Central memory CD8-positive, alpha-beta T cell (primary cell): Measurements from ENCODE around the gene ZSCAN5B.
A peak's percentile ranks its signal among the peaks of the same experiment; 100 is the strongest.
"Not testable (repeated sequence)": the region's sequence is repeated elsewhere in the genome, so short reads cannot be mapped to it uniquely, and the experiment has no call there.

Experiments used
- ATAC-seq: fragments of 150-1000 bp; cut with Tn5 transposase; replicated peaks from 2 replicates; pipeline ENCODE4 v1.10.0; 2022; ENCODE audit warnings: mild to moderate bottlenecking, moderate FRiP score, moderate number of reproducible peaks; ENCODE audit not compliant: poor library complexity, severe bottlenecking; ENCODE audit errors: extremely low read depth
- DNase-seq, 2 donors: peaks; one replicate each; pipeline ENCODE4 v3.0.0; 2021; ENCODE audit warnings: low spot score in 2 of 2
- H3K27ac Mint-ChIP-seq: one replicate; pipeline ENCODE4 v1.8.0; 2022; ENCODE audit warnings: low read depth, mild to moderate bottlenecking, moderate library complexity, mixed read lengths
- H3K27me3 Mint-ChIP-seq: one replicate; pipeline ENCODE4 v1.8.0; 2022; ENCODE audit warnings: mixed read lengths
- H3K36me3 Mint-ChIP-seq: one replicate; pipeline ENCODE4 v1.8.0; 2022; ENCODE audit warnings: mild to moderate bottlenecking, moderate library complexity, mixed read lengths; ENCODE audit not compliant: insufficient read depth
- H3K4me1 Mint-ChIP-seq: one replicate; pipeline ENCODE4 v1.8.0; 2022; ENCODE audit warnings: mixed read lengths
- H3K4me3 Mint-ChIP-seq: one replicate; pipeline ENCODE4 v1.8.0; 2022; ENCODE audit warnings: mild to moderate bottlenecking, moderate library complexity, mixed read lengths
- H3K9me3 Mint-ChIP-seq: one replicate; pipeline ENCODE4 v1.8.0; 2022; ENCODE audit warnings: mixed read lengths

The ZSCAN5B gene

GRCh38 chr19:56197646-56198045 is at the start of gene ZSCAN5B:
TSS of gene ZSCAN5B (minus strand) at chr19:56197783. CDS start at chr19:56193052, 4,731 bp downstream.
- H3K27ac Mint-ChIP-seq, DNase-seq, H3K4me1 Mint-ChIP-seq, H3K9me3 Mint-ChIP-seq, H3K36me3 Mint-ChIP-seq, H3K4me3 Mint-ChIP-seq, ATAC-seq: not testable (repeated sequence)
- H3K27me3 Mint-ChIP-seq: peaks cover 47% of the 10 kb centered on the region

- not testable (repeated sequence) for H3K27ac Mint-ChIP-seq, H3K27me3 Mint-ChIP-seq, H3K36me3 Mint-ChIP-seq, DNase-seq, H3K4me3 Mint-ChIP-seq, ATAC-seq, H3K4me1 Mint-ChIP-seq, H3K9me3 Mint-ChIP-seq
These were observed 48.2 kb upstream of the ZSCAN5B start for GRCh38 chr19:56245764-56246163.

- ATAC-seq (no peak), DNase-seq (no peak)
- no peaks in the 10 kb centered on the region for H3K36me3 Mint-ChIP-seq
- no peak overlapping the region for H3K4me3 Mint-ChIP-seq
- H3K4me1 Mint-ChIP-seq: no peaks in the 10 kb centered on the region
- no peaks in the 10 kb centered on the region for H3K27me3 Mint-ChIP-seq
- peak overlapping the region; percentile 20 for H3K27ac Mint-ChIP-seq
- H3K9me3 Mint-ChIP-seq: no peaks in the 10 kb centered on the region
These were observed 47.6 kb upstream of the ZSCAN5B start for GRCh38 chr19:56245121-56245740.

DNA sequence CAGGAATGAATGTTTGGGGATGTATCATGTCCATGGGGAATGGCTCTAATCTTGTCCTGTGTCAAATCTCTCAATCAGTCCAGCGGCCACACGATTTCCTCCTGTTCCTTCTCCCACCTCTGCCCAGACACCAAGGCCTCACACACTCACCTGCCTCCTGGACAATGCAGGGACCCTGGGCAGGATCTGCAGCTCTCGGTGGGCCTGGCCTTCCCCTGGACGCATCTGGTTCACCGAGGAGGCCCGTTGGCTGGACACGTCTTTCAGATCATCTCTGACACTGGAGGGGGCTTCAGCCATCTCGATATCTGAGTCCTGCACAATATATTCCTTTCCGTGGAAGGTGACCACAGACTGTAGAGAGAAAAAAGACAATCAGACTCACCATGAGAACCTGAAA is 25.9 kb upstream of the ZSCAN5B start:
- H3K27ac Mint-ChIP-seq: peak overlapping the region; percentile 62
- H3K4me3 Mint-ChIP-seq: no peak overlapping the region
- DNase-seq (no peak), ATAC-seq (no peak)
- no peaks in the 10 kb centered on the region for H3K36me3 Mint-ChIP-seq
- H3K9me3 Mint-ChIP-seq: no peaks in the 10 kb centered on the region
- H3K27me3 Mint-ChIP-seq: no peaks in the 10 kb centered on the region
- no peaks in the 10 kb centered on the region for H3K4me1 Mint-ChIP-seq

DNA sequence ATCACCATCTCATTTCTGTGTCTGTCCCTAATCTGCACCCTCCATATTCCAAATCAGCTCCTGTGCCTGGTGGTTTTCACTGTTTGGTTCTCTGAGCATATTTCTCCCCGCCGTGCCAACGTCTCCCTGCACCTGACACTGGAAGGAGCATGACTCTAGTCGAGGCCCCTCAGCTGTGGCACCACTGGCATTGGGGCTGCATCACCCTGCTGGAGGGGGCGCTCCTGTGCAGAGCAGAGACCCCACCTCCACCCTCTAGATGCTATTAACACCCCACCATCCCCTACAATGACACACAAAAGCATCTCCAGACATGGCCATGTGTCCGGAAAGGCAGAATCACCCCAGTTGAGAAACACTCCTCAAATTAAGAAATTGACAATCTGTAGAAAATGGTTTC is 25.3 kb upstream of the ZSCAN5B start:
- H3K27ac Mint-ChIP-seq: no peak overlapping the region

GRCh38 chr19:56221851-56222250 is 24.3 kb upstream of the ZSCAN5B start:
- no peak for ATAC-seq
- no peaks in the 10 kb centered on the region for H3K36me3 Mint-ChIP-seq
- DNase-seq: no peak
- no peak overlapping the region for H3K4me3 Mint-ChIP-seq
- no peaks in the 10 kb centered on the region for H3K9me3 Mint-ChIP-seq
- no peaks in the 10 kb centered on the region for H3K4me1 Mint-ChIP-seq
- no peaks in the 10 kb centered on the region for H3K27me3 Mint-ChIP-seq
- no peak overlapping the region for H3K27ac Mint-ChIP-seq

More for the DNA sequence above, 25.3 kb upstream of the ZSCAN5B start:
- no peaks in the 10 kb centered on the region for H3K27me3 Mint-ChIP-seq
- H3K36me3 Mint-ChIP-seq: no peaks in the 10 kb centered on the region
- ATAC-seq (no peak), DNase-seq (no peak)
- H3K4me1 Mint-ChIP-seq: no peaks in the 10 kb centered on the region
- H3K4me3 Mint-ChIP-seq: no peak overlapping the region
- H3K9me3 Mint-ChIP-seq: no peaks in the 10 kb centered on the region

DNA sequence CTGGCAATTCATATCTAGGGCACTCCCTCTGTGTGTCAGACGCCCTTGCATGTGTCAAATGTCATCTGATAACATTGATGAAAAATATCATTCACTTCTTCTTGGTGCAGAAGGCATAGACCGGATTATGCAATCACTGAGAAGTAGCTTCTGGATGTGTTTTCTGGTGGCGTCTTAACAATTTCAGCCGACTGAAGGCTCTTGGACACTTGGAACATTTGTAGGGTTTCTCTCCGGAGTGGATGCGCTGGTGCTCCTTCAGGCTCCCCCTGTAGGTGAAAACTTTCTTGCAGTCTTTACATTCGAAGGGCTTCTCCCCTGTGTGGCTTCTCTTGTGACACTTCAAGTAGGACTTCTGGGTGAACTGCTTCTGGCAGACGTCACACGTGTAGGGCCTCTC is 23.9 kb upstream of the ZSCAN5B start:
- not testable (repeated sequence) for H3K27ac Mint-ChIP-seq, H3K4me1 Mint-ChIP-seq, H3K9me3 Mint-ChIP-seq, H3K27me3 Mint-ChIP-seq, H3K4me3 Mint-ChIP-seq, H3K36me3 Mint-ChIP-seq, DNase-seq, ATAC-seq

GRCh38 chr19:56218961-56219360 is 21.4 kb upstream of the ZSCAN5B start:
- ATAC-seq (no peak), DNase-seq (no peak)
- Mint-ChIP-seq H3K27ac (no peak overlapping the region), H3K36me3 (peaks cover 1% of the 10 kb centered on the region), H3K9me3 (no peaks in the 10 kb centered on the region), H3K4me1 (no peaks in the 10 kb centered on the region), H3K27me3 (peaks cover 20% of the 10 kb centered on the region), H3K4me3 (no peak overlapping the region)

DNA sequence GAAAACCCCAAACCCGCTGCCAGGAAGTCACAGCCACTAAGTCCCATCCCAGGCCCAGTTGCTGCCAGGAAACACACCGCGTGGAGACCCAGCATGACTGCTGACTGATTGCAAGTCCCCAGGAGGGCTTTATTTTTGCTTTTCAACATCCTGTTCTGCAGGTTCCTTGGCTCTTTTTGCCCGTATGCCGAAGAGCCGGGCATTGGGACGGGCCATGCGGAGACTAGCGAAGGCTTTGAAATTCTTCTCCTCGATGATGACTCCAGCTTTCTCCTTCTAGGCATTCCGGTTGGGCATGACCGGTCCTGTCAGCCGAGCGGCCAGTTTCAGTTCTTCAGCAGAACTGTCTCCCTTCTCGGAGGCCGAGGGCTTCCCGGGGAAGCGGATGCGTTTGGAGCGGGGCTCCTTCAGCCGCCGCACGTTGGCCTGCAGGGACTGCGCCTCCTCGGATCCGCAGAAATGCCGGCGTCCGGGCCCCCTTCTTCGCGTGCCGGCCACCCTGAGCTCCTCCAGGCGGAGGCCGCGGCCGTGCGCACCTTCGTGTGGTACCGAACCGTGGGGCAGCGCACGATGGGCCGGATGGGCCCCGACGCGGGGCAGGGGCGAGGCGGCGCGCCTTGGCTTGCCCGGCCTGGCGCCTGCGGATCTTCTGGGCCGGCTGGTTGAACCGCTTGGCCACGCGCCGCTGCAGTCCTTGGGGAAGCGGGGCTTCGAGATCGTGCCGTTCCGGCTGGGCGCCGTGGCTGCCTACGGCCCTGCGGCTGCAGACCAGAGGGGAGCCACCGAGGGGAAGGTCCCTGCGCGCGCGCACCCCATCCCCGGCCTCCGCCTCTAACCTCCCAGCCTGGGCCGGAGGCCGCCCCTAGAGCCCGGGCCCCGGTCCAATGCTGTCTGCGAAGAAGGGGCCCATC is 19.7 kb upstream of the ZSCAN5B start:
- no peak for DNase-seq
- Mint-ChIP-seq H3K27ac (no peak overlapping the region), H3K4me1 (no peaks in the 10 kb centered on the region), H3K4me3 (no peak overlapping the region), H3K36me3 (peaks cover 1% of the 10 kb centered on the region), H3K27me3 (peaks cover 32% of the 10 kb centered on the region), H3K9me3 (no peaks in the 10 kb centered on the region)
- no peak for ATAC-seq

- Mint-ChIP-seq H3K4me1 (no peaks in the 10 kb centered on the region), H3K9me3 (no peaks in the 10 kb centered on the region), H3K27ac (no peak overlapping the region), H3K36me3 (peaks cover under 1% of the 10 kb centered on the region), H3K27me3 (peaks cover 60% of the 10 kb centered on the region), H3K4me3 (no peak overlapping the region)
- DNase-seq: no peak
- ATAC-seq: no peak
These were observed 14.1 kb upstream of the ZSCAN5B start for GRCh38 chr19:56211718-56212117.

GRCh38 chr19:56210036-56210435 is 12.5 kb upstream of the ZSCAN5B start:
- H3K9me3 Mint-ChIP-seq, H3K36me3 Mint-ChIP-seq, H3K27ac Mint-ChIP-seq, DNase-seq, H3K4me3 Mint-ChIP-seq, H3K4me1 Mint-ChIP-seq, ATAC-seq: not testable (repeated sequence)
- peaks cover 66% of the 10 kb centered on the region for H3K27me3 Mint-ChIP-seq

GRCh38 chr19:56209091-56209490 is 11.5 kb upstream of the ZSCAN5B start:
- Mint-ChIP-seq H3K36me3 (no peaks in the 10 kb centered on the region), H3K27me3 (peaks cover 57% of the 10 kb centered on the region), H3K4me1 (no peaks in the 10 kb centered on the region), H3K27ac (no peak overlapping the region), H3K9me3 (no peaks in the 10 kb centered on the region), H3K4me3 (no peak overlapping the region)
- ATAC-seq: no peak
- DNase-seq: no peak

DNA sequence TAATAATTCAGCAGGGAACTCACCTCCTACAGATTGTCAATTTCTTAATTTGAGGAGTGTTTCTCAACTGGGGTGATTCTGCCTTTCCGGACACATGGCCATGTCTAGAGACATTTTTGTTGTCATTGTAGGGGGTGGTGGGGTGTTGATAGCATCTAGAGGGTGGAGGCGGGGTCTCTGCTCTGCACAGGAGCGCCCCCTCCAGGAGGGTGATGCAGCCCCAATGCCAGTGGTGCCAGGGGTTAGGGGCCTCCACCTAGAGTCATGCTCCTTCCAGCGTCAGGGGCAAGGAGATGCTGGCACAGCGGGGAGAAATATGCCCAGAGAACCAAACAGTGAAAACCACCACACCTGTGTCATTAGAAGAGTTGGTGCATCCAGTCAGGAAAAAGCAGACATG is 10.0 kb upstream of the ZSCAN5B start:
- H3K4me3 Mint-ChIP-seq, H3K4me1 Mint-ChIP-seq, ATAC-seq, DNase-seq, H3K36me3 Mint-ChIP-seq, H3K27ac Mint-ChIP-seq, H3K9me3 Mint-ChIP-seq: not testable (repeated sequence)
- peaks cover 45% of the 10 kb centered on the region for H3K27me3 Mint-ChIP-seq
